ENCODE results near the gene CASKIN2. TPM values are rescaled to one million over a fixed set of nuclear protein-coding genes. Genes with fewer than 3 reads are reported as not detected.

Gene CASKIN2
- total and polyA plus RNA-seq, 7 donors: 8.2 to 33.5 (median 26.3) TPM

DNA sequence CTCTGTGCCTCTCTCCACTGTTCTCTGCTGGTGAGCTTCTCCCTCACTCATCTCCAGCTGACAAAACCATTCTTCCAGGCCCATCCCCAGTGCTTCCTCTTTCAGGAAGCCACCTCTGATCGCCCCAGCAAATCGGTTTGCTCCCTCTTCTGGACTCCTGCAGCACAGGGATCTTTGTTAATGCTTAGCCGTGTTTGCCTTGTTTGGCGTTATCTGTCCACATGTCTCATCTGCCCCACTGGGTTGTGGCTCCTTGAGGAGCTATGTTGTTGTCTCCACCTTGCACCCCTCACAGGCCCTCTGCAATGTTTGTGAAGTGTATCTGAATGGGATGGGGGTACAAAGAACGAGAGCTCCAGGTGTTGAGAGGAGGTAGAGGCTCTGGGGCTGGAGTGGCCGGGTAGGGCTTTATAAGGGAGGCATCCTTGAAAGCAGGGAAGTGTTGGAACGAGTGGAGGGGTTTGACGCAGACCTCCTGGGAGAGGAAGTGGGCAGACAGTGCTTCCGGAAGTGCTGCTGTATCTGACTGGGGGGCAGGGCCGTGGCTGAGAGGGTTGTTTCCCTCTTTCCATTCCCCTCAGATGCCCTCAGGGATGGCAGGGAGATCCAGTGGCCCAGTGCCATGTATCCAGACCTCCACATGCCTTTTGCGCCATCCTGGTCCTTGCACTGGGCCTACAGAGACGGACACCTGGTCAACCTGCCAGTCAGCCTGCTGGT is 27.8 kb downstream of the CASKIN2 start:
- Histone ChIP-seq H3K4me3 (no peak overlapping the region), H3K36me3 (ENCODE audit: insufficient read depth in 1 of 2, low read depth in 1 of 2) (peaks cover 0 to 16% of the 10 kb centered on the region in 2 donors), H3K27ac (peak overlapping the region; percentile 76), H3K4me1 (peaks cover 84% of the 10 kb centered on the region), H3K9me3 (no peaks in the 10 kb centered on the region), H3K27me3 (ENCODE audit: insufficient read depth in 3 of 3, low read length in 2 of 3) (no peaks in the 10 kb centered on the region)
- 50 to 62% (median 54%) methylated on average over 12 of the region's 12 CpGs for WGBS, 3 donors
- TF ChIP-seq CTCF (IDR thresholded peaks at IDR 0.05): no peak
- DNase-seq (peak; percentile 45 to 65), ATAC-seq (peak in 3 of 4 donors; percentile 10 to 45 (median 24))
- intact Hi-C loops (cut with DNase I): loop anchor here in 1 of 2 donors (2.0 kb wide), 1 partner anchor 25 kb away; no protein-coding TSS in a partner anchor

- Histone ChIP-seq H3K9me3 (no peaks in the 10 kb centered on the region), H3K36me3 (ENCODE audit: insufficient read depth in 1 of 2, low read depth in 1 of 2) (peaks cover 0 to 11% of the 10 kb centered on the region in 2 donors), H3K27ac (peak overlapping the region; percentile 76), H3K4me1 (peaks cover 89% of the 10 kb centered on the region), H3K4me3 (no peak overlapping the region), H3K27me3 (ENCODE audit: insufficient read depth in 3 of 3, low read length in 2 of 3) (no peaks in the 10 kb centered on the region)
- ATAC-seq: no peak
- WGBS, 3 donors: 72 to 86% (median 74%) methylated on average over 5 of the region's 5 CpGs
- no peak for DNase-seq
- no peak for TF ChIP-seq CTCF (IDR thresholded peaks at IDR 0.05)
- intact Hi-C loops (cut with DNase I): loop anchor here in 1 of 2 donors (2.0 kb wide), 1 partner anchor 26 kb away; no protein-coding TSS in a partner anchor
Measured at GRCh38 chr17:75486951-75487350, 28.4 kb downstream of the CASKIN2 start.

DNA sequence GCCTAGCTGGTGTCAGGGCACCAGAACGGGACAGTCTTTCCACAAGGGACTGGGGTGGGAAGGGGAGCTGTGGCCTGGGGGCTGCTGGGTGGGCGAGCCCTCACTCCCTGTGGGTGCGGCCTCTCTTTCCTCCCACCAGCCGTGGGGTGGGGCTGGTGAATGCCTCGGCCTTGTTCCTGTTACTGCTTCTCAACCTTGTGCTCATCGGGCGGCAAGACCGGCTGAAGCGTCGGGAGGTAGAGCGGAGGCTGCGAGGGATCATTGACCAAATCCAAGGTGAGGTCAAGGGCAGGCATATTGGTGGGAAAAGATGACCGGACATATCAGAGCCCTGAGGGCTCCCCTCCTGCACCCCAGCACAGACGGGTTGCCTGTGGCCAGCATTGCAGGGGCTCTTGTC is 29.2 kb downstream of the CASKIN2 start:
- WGBS, 3 donors: 92 to 94% (median 92%) methylated on average over 13 to 14 of the region's 14 CpGs
- Histone ChIP-seq H3K27ac (peak overlapping the region; percentile 61), H3K4me1 (peaks cover 97% of the 10 kb centered on the region), H3K27me3 (ENCODE audit: insufficient read depth in 3 of 3, low read length in 2 of 3) (no peaks in the 10 kb centered on the region), H3K36me3 (ENCODE audit: insufficient read depth in 1 of 2, low read depth in 1 of 2) (peaks cover 0 to 3% of the 10 kb centered on the region in 2 donors), H3K4me3 (no peak overlapping the region), H3K9me3 (no peaks in the 10 kb centered on the region)
- ATAC-seq (no peak), DNase-seq (peak in 1 of 2 donors; percentile 20)
- intact Hi-C loops (cut with DNase I): loop anchor here in 1 of 2 donors (2.0 kb wide), 1 partner anchor 27 kb away; no protein-coding TSS in a partner anchor
- no peak for TF ChIP-seq CTCF (IDR thresholded peaks at IDR 0.05)

GRCh38 chr17:75485688-75486087 is 29.6 kb downstream of the CASKIN2 start:
- intact Hi-C loops (cut with DNase I): loop anchor here in 1 of 2 donors (2.0 kb wide), 1 partner anchor 27 kb away; no protein-coding TSS in a partner anchor
- 79 to 95% (median 80%) methylated on average over 10 to 12 of the region's 12 CpGs for WGBS, 3 donors
- H3K4me1 ChIP-seq: peaks cover 98% of the 10 kb centered on the region
- no peaks in the 10 kb centered on the region for H3K27me3 ChIP-seq (ENCODE audit: insufficient read depth in 3 of 3, low read length in 2 of 3)
- no peaks in the 10 kb centered on the region for H3K9me3 ChIP-seq
- H3K4me3 ChIP-seq: no peak overlapping the region
- ATAC-seq: no peak
- H3K36me3 ChIP-seq (ENCODE audit: insufficient read depth in 1 of 2, low read depth in 1 of 2): no peaks in the 10 kb centered on the region
- TF ChIP-seq CTCF (IDR thresholded peaks at IDR 0.05): no peak
- H3K27ac ChIP-seq: peak overlapping the region; percentile 61
- peak; percentile 10 to 50 for DNase-seq
